GM12874 (cell line): ENCODE results near the gene PDZD11.

ENCODE experiments used
- CTCF ChIP-seq: IDR thresholded peaks from 2 replicates; pipeline ENCODE4 v1.5.1; 2011; ENCODE audit warnings: low read depth, mild to moderate bottlenecking, control low read depth, low read length, moderate library complexity; ENCODE audit not compliant: insufficient read depth

Gene PDZD11

GRCh38 chrX:70313503-70313902 lies 23.8 kb upstream of the PDZD11 start:
- no peak for TF ChIP-seq CTCF

- TF ChIP-seq CTCF, result no peak
These were observed 12.0 kb upstream of the PDZD11 start for GRCh38 chrX:70301716-70302115.

- no peak for TF ChIP-seq CTCF
These were observed 3.9 kb upstream of the PDZD11 start for GRCh38 chrX:70293621-70294020.

- TF ChIP-seq CTCF, result no peak
These were observed 3.1 kb upstream of the PDZD11 start for GRCh38 chrX:70292788-70293187.

- no peak for TF ChIP-seq CTCF
These were observed 447 bp downstream of the PDZD11 start for GRCh38 chrX:70289168-70289792.

- no peak for TF ChIP-seq CTCF
These were observed 7.8 kb downstream of the PDZD11 start, which contains the start of gene RAB41 for GRCh38 chrX:70281951-70282350. RAB41 (plus strand) TSS chrX:70282172; CDS start chrX:70282218, 46 bp downstream.

GRCh38 chrX:70280573-70280972 lies 9.2 kb downstream of the PDZD11 start:
- no peak for TF ChIP-seq CTCF
